ENCODE measurements around the gene GMEB2. TPM values are rescaled to one million over a fixed set of nuclear protein-coding genes. Genes with fewer than 3 reads are reported as not detected.

GMEB2 gene
- total RNA-seq, 2 donors from 2014 or later: 18.4 to 27.9 TPM

GRCh38 chr20:63624486-63624885, 2.4 kb downstream of the GMEB2 start:
- H3K9me3 ChIP-seq: no peaks in the 10 kb centered on the region
- no peaks in the 10 kb centered on the region for H3K27me3 ChIP-seq (replicated peaks; ENCODE audit: insufficient read depth)
- intact Hi-C loops (cut with DNase I): loop anchor here (10.0 kb wide), 1 partner anchor 340 kb away; the partner anchor contains the start of gene ZNF512B
- TF ChIP-seq, protein P1, sequence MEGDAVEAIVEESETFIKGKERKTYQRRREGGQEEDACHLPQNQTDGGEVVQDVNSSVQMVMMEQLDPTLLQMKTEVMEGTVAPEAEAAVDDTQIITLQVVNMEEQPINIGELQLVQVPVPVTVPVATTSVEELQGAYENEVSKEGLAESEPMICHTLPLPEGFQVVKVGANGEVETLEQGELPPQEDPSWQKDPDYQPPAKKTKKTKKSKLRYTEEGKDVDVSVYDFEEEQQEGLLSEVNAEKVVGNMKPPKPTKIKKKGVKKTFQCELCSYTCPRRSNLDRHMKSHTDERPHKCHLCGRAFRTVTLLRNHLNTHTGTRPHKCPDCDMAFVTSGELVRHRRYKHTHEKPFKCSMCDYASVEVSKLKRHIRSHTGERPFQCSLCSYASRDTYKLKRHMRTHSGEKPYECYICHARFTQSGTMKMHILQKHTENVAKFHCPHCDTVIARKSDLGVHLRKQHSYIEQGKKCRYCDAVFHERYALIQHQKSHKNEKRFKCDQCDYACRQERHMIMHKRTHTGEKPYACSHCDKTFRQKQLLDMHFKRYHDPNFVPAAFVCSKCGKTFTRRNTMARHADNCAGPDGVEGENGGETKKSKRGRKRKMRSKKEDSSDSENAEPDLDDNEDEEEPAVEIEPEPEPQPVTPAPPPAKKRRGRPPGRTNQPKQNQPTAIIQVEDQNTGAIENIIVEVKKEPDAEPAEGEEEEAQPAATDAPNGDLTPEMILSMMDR (IDR thresholded peaks at IDR 0.05): no peak
- no peak for TF ChIP-seq POLR2A (IDR thresholded peaks at IDR 0.05)
- TF ChIP-seq POLR2AphosphoS5 (IDR thresholded peaks at IDR 0.05): no peak
- no peak for DNase-seq (ENCODE audit: low spot score)
- H3K4me1 ChIP-seq (replicated peaks): no peaks in the 10 kb centered on the region
- no peak overlapping the region for H3K27ac ChIP-seq
- whole genome bisulfite sequencing: 89% methylated on average over 15 of the region's 15 CpGs
- H3K36me3 ChIP-seq: no peaks in the 10 kb centered on the region
- no peak overlapping the region for H3K4me3 ChIP-seq

DNA sequence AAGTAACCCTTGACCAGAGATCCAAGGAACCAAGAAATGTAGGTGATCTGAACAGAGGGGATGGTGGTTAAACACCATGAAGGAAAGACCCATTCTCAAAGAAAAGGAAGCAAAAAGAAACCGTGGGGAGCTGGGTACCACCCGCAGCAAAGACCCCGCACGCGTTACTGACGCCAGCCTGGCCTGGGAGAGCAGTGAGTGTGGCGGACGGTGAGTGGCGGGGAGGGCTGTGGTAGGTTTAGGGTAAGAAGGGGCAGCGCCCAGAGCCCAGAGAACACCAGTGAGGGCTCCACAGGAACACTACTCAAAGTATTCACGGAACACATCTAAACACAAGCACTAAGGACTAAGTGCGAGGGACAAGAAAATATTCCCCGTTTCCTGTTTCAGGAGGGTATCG, 4.2 kb downstream of the GMEB2 start:
- Histone ChIP-seq H3K27ac (no peak overlapping the region), H3K9me3 (no peaks in the 10 kb centered on the region), H3K4me1 (replicated peaks) (no peaks in the 10 kb centered on the region), H3K36me3 (peaks cover 0 to 4% of the 10 kb centered on the region in 2 donors), H3K27me3 (replicated peaks; ENCODE audit: insufficient read depth) (no peaks in the 10 kb centered on the region), H3K4me3 (no peak overlapping the region)
- WGBS: 95% methylated on average over 14 of the region's 14 CpGs
- DNase-seq (ENCODE audit: low spot score): no peak
- no peak for TF ChIP-seq POLR2A (IDR thresholded peaks at IDR 0.05)
- intact Hi-C loops (cut with DNase I): loop anchor here (10.0 kb wide), 1 partner anchor 342 kb away; the partner anchor contains the start of gene ZNF512B

- no peak for DNase-seq (ENCODE audit: low spot score)
- Histone ChIP-seq H3K4me1 (replicated peaks) (no peaks in the 10 kb centered on the region), H3K27ac (no peak overlapping the region), H3K4me3 (no peak overlapping the region), H3K27me3 (replicated peaks; ENCODE audit: insufficient read depth) (no peaks in the 10 kb centered on the region), H3K9me3 (no peaks in the 10 kb centered on the region), H3K36me3 (peaks cover 0 to 10% of the 10 kb centered on the region in 2 donors)
- intact Hi-C loops (cut with DNase I): loop anchor here (10.0 kb wide), 1 partner anchor 343 kb away; the partner anchor contains the start of gene ZNF512B
- WGBS: 91% methylated on average over 4 of the region's 4 CpGs
- no peak for TF ChIP-seq POLR2A (IDR thresholded peaks at IDR 0.05)
- no peak for TF ChIP-seq POLR2AphosphoS5 (IDR thresholded peaks at IDR 0.05)
- TF ChIP-seq, protein P1 (IDR thresholded peaks at IDR 0.05): no peak
These were observed 4.8 kb downstream of the GMEB2 start for GRCh38 chr20:63622096-63622495.

GRCh38 chr20:63620991-63621390, 5.9 kb downstream of the GMEB2 start:
- Histone ChIP-seq H3K36me3 (peaks cover 0 to 13% of the 10 kb centered on the region in 2 donors), H3K4me1 (replicated peaks) (no peaks in the 10 kb centered on the region), H3K4me3 (no peak overlapping the region), H3K27me3 (replicated peaks; ENCODE audit: insufficient read depth) (no peaks in the 10 kb centered on the region), H3K27ac (peak overlapping the region in 1 of 2 donors; percentile 6), H3K9me3 (no peaks in the 10 kb centered on the region)
- intact Hi-C loops (cut with DNase I): loop anchor here (10.0 kb wide), 1 partner anchor 344 kb away; the partner anchor contains the start of gene ZNF512B
- DNase-seq (ENCODE audit: low spot score): no peak
- WGBS: 71% methylated on average over 8 of the region's 8 CpGs
- TF ChIP-seq, protein P1 (IDR thresholded peaks at IDR 0.05): no peak
- TF ChIP-seq POLR2A (IDR thresholded peaks at IDR 0.05) (no peak), POLR2AphosphoS5 (IDR thresholded peaks at IDR 0.05) (no peak)

- Histone ChIP-seq H3K36me3 (peaks cover 0 to 13% of the 10 kb centered on the region in 2 donors), H3K27ac (no peak overlapping the region), H3K27me3 (replicated peaks; ENCODE audit: insufficient read depth) (no peaks in the 10 kb centered on the region), H3K9me3 (no peaks in the 10 kb centered on the region), H3K4me3 (no peak overlapping the region), H3K4me1 (replicated peaks) (no peaks in the 10 kb centered on the region)
- intact Hi-C loops (cut with DNase I): no loop called here
- TF ChIP-seq POLR2AphosphoS5 (IDR thresholded peaks at IDR 0.05) (no peak), POLR2A (IDR thresholded peaks at IDR 0.05) (no peak)
- TF ChIP-seq, protein P1 (IDR thresholded peaks at IDR 0.05): no peak
- DNase-seq (ENCODE audit: low spot score): no peak
- WGBS: 75% methylated on average over 13 of the region's 13 CpGs
These were observed 7.4 kb downstream of the GMEB2 start for GRCh38 chr20:63619505-63619904.
